AG04450 (cell line): ENCODE data around the gene NUDT5. TPM values are rescaled to one million over a fixed set of nuclear protein-coding genes. Genes with fewer than 3 reads are reported as not detected.

ENCODE experiments used
- CTCF ChIA-PET: fragments of 300-600, 350-600 bp; formaldehyde crosslinking; extraction: SDS; loops from one replicate; lab custom pipeline; 2022; ENCODE audit warnings: antibody characterized with exemption, inconsistent platforms; lab: Charles Lee
- POLR2A ChIA-PET: fragments of 350-600 bp; formaldehyde crosslinking; extraction: SDS; loops from one replicate; lab custom pipeline; 2021; ENCODE audit warnings: antibody characterized with exemption, inconsistent platforms; lab: Yijun Ruan, JAX
- DNase-seq: peaks from one replicate; pipeline ENCODE4 v3.0.0-alpha.2; 2011; ENCODE audit warnings: low read depth, low spot score
- H3K27ac ChIP-seq: one replicate; pipeline ENCODE4 v1.5.1; 2012; ENCODE audit warnings: low read depth, low read length, control low read depth
- H3K27me3 ChIP-seq: one replicate; pipeline ENCODE4 v1.6.0; 2012; ENCODE audit warnings: low read length; ENCODE audit not compliant: control insufficient read depth, insufficient read depth
- H3K4me3 ChIP-seq: 2 replicates; pipeline ENCODE4 v1.5.1; 2011; ENCODE audit warnings: mild to moderate bottlenecking, low read depth, low read length, control low read depth
- H3K9me3 ChIP-seq: 2 replicates; pipeline ENCODE4 v1.5.1; 2012; ENCODE audit warnings: low read length; ENCODE audit not compliant: control insufficient read depth, insufficient read depth
- CTCF ChIP-seq: IDR thresholded peaks from 2 replicates; pipeline ENCODE4 v1.5.1; 2011; ENCODE audit warnings: low read depth, low read length, control low read depth, inconsistent platforms
- polyA plus RNA-seq: library from polyadenylated mRNA; depleted of rRNA; stranded (reverse); fragments of >200 nt; gene quantifications from 2 replicates; pipeline ENCODE4 v1.2.3, GENCODE V29; 2011; rRNA removed
- small RNA-seq: library from RNA; depleted of rRNA; stranded (forward); fragments of <200 nt; gene quantifications from one replicate; pipeline ENCODE3, GENCODE V24; 2012; ENCODE audit warnings: low read depth; ENCODE audit not compliant: insufficient read length

NUDT5 gene
- polyA plus RNA-seq, 1 experiment: 121 TPM

- CTCF ChIA-PET: no interaction called here
- POLR2A ChIA-PET: no interaction called here
- TF ChIP-seq CTCF: no peak
Measured at GRCh38 chr10:12121673-12122072, 74.0 kb downstream of the NUDT5 start.

More at GRCh38 chr10:12121673-12122072, 74.0 kb downstream of the NUDT5 start:
- no peaks in the 10 kb centered on the region for H3K9me3 ChIP-seq
- H3K27ac ChIP-seq: no peak overlapping the region
- H3K4me3 ChIP-seq: no peak overlapping the region
- no peaks in the 10 kb centered on the region for H3K27me3 ChIP-seq
- no peak for DNase-seq

Small RNA genes lying within 50 kb of the gene (small RNA-seq; reads per million reads assigned to genes)
- gene MIR548AK: not detected
- gene RNU6-88P: not detected

Other genes starting within 250 kb of the NUDT5 start
- gene UPF2, start 153.1 kb downstream of the NUDT5 start, polyA plus RNA-seq: 12.3 and 18.4 TPM in 2 replicates
- 17.5 and 21.5 TPM in 2 replicates for gene DHTKD1, start 126.9 kb downstream of the NUDT5 start, polyA plus RNA-seq
- 10.6 and 15.6 TPM in 2 replicates for gene SEC61A2, start 66.2 kb downstream of the NUDT5 start, polyA plus RNA-seq
- gene CDC123, start 297 bp upstream of the NUDT5 start, polyA plus RNA-seq: 124 and 138 TPM in 2 replicates
- gene CAMK1D, start 153.7 kb upstream of the NUDT5 start, polyA plus RNA-seq: 8.2 and 10.4 TPM in 2 replicates